Hematopoietic multipotent progenitor cell (in vitro differentiated cells): ENCODE results near the gene CCPG1. TPM values are rescaled to one million over a fixed set of nuclear protein-coding genes. Genes with fewer than 3 reads are reported as not detected.

Experiments
- DNase-seq, 3 donors: peaks; one replicate each; pipeline ENCODE4 v3.0.0-alpha.2; 2011 to 2015; ENCODE audit warnings: low read depth in 2 of 3, low spot score in 2 of 3
- total RNA-seq: library from RNA; depleted of rRNA; stranded (reverse); fragments of >200 nt; gene quantifications from one replicate; pipeline ENCODE4 v1.2.3, GENCODE V29; 2012

CCPG1 gene
- total RNA-seq, 1 donor = 12.7 TPM

DNA sequence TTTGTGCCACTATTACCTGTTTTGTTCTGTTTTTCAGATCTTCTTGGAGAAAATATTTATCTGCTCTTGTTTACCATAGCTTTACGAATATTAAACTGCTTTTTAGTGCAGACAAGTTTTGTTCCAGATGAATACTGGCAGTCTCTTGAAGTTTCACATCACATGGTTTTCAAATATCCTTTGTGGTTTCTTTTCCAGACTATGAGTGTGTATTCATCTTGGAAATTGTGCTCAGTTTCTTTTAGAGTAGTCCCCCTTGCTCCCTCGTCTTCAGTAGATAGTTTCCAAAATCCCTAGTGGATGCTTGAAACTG is 88.0 kb downstream of the CCPG1 start:
- no peak for DNase-seq

DNA sequence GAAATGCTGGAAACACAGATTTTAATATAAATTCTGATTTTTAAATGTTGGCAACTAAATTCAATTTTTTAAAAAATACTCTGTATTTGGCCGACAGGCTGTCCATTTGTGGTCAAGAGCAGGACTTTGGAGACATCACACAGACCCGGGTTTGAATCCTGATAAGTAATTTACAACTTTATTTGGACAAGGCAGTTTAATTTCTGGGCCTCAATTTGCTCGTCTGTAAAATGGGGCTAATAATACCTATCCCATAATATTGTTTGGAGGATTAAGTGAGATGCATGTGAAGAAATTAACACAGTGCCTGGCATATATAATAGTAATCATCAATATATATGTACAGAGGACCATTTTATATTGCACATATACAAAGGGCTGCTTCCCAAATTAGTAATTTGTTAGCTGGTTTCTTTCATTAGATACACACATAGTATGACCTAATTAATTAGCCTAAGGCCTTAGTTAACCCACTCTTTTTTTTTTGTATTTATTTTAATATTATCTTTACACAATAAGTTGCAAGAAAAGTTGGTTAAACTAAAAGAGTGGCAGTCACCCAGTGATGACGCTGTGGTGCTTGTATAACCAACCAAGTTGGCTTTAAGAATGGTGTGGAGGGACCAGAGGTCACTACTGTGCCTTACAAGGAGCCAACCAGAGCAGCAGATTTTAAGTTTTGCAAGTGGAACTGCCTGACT is 88.5 kb downstream of the CCPG1 start:
- peak in 1 of 3 donors; percentile 11 for DNase-seq

DNA sequence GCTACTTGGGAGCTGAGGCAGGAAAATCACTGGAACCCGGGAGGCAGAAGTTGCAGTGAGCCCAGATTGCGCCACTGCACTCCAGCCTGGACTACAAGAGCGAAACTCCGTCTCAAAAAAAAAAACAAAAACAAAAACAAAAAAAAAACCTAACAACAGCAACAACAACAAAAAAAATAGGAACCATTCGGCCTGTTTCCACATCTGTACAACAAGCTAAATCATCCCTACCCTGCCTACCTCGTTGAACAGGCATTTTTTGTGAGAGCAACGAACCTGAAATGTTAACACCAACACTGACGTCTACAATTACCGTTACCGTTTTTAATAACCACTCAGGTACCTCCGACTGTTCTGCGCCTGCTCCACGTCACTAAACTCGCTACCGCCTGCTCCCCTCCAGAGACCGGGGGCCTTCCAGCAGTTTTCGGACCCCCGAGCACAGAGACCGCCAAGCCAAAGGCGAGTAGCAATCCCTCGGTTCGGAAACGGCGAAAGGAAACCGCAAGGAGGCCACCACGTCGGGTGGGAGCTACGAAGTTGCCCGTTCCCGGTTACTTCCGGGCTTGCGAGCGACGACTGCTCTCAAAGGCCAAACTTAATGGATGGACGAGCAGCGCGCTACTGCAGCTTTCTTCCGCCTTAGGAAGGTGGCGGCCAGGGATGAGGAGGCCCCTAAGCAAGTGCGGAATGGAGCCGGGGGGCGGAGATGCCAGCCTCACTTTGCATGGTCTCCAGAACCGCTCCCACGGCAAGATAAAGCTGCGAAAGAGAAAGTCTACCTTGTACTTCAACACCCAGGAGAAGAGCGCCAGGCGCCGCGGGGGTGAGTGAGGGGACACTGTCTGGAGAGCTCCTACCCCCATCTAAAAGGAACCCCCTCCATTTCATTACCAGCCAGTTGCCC is 89.3 kb downstream of the CCPG1 start, which contains the start of the genes PIGB and PIGBOS1:
Gene PIGB (plus strand): TSS at position 635 of the 907 bp plus-strand sequence. CDS start 29 bp downstream, at position 664.
Gene PIGBOS1 (minus strand): TSS at position 536 of the 907 bp plus-strand sequence. CDS start 1,331 bp downstream, outside the sequence.
- DNase-seq = peak; percentile 74 to 93 (median 92)

Other genes with a start within 250 kb of the CCPG1 start
- 29.4 TPM for gene RSL24D1, start 211.4 kb downstream of the CCPG1 start, total RNA-seq
- gene RAB27A, start 118.5 kb downstream of the CCPG1 start, total RNA-seq = 6.2 TPM
- gene PIGBOS1, start 89.2 kb downstream of the CCPG1 start, total RNA-seq = 9.7 TPM
- gene PIGB, start 89.1 kb downstream of the CCPG1 start, total RNA-seq = 11.8 TPM
- 0.54 TPM for gene PIERCE2, start 136 bp upstream of the CCPG1 start, total RNA-seq
- gene DNAAF4, start 99.9 kb upstream of the CCPG1 start, total RNA-seq = 1.3 TPM
- under 0.01 TPM for gene PYGO1, start 180.0 kb upstream of the CCPG1 start, total RNA-seq